Measurements from ENCODE around the gene CBX4. TPM values are rescaled to one million over a fixed set of nuclear protein-coding genes. Genes with fewer than 3 reads are reported as not detected.

The CBX4 gene
- total and polyA plus RNA-seq, 3 donors from 2014 or later: 11.5 to 35.9 (median 23.5) TPM

DNA sequence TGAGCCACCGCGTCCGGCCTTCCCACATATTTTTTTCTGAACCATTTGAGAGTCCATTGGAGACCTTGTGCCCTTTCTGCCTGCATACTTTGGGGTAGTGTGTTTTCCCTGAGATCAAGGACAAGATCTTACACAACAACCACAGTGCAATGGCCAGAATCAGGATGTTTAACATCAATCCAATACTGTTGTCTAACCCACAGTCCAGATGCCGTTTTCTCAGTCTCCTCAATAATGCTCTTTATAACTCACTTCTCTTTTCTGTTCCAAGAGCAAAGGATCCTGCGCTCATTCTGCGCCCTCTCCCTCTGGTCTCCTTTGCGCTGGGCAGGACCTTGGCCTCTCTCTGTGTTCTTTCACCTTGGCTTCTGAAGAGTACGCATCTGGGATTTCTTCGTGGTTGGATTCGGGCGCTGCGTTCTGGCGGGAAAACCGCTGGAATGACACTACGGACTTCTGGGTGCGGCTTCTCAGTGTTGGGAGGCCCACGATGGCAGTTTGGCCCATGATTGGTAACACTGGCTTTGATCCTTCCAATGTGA lies 16.6 kb downstream of the CBX4 start:
- TF ChIP-seq, protein P1, sequence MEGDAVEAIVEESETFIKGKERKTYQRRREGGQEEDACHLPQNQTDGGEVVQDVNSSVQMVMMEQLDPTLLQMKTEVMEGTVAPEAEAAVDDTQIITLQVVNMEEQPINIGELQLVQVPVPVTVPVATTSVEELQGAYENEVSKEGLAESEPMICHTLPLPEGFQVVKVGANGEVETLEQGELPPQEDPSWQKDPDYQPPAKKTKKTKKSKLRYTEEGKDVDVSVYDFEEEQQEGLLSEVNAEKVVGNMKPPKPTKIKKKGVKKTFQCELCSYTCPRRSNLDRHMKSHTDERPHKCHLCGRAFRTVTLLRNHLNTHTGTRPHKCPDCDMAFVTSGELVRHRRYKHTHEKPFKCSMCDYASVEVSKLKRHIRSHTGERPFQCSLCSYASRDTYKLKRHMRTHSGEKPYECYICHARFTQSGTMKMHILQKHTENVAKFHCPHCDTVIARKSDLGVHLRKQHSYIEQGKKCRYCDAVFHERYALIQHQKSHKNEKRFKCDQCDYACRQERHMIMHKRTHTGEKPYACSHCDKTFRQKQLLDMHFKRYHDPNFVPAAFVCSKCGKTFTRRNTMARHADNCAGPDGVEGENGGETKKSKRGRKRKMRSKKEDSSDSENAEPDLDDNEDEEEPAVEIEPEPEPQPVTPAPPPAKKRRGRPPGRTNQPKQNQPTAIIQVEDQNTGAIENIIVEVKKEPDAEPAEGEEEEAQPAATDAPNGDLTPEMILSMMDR (IDR thresholded peaks at IDR 0.05): no peak
- no peak for TF ChIP-seq POLR2A (IDR thresholded peaks at IDR 0.05)
- intact Hi-C loops (cut with DNase I; ENCODE audit: low total_unique reads): no loop called here

DNA sequence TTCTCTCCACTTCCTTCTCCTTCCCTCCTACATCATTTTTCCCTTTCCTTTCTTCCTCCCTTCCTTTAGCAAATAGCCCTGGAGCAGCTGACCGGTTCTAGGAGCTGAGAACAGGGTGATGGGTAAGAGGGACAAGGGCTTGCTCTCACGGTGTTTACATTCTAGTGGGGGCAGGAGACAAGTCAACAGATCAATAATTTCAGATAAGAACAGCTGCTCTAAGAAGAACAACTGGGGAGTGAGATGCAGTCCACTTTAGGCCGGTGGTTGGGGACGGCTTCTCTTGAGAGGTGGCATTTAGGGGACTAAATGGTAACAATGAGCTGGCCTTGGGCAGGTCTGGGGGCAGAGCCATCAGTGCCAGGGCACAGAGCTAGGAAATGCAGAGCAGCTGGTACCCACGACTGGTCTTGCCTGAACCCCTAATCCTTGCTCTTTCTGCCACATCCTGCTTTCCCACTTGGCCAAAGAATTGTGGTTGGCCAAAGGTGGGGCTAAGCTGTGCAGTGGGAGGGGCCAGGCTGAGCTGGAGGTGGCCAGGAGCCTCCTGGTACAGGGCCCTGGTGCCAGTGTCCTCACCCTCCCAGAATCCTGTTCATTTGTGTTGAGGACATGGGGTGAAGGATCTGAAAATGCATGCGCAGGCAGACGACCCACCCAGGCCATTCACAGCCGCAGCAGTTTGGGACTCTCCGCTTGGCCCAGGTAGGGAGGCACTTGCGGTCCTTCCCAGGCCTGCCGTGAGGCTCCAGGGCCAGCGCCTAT lies 17.7 kb downstream of the CBX4 start:
- no peak for DNase-seq
- Histone ChIP-seq H3K36me3 (ENCODE audit: low read depth, missing control alignments) (no peaks in the 10 kb centered on the region), H3K9me3 (no peaks in the 10 kb centered on the region), H3K4me3 (no peak overlapping the region), H3K27ac (no peak overlapping the region), H3K4me1 (no peaks in the 10 kb centered on the region), H3K27me3 (no peaks in the 10 kb centered on the region)
- WGBS, 2 donors: 87 to 88% methylated on average over 12 of the region's 12 CpGs
- intact Hi-C loops (cut with DNase I; ENCODE audit: low total_unique reads): no loop called here
- no peak for TF ChIP-seq POLR2A (IDR thresholded peaks at IDR 0.05)
- TF ChIP-seq, protein P1 (IDR thresholded peaks at IDR 0.05): no peak

More for the DNA sequence above, 16.6 kb downstream of the CBX4 start:
- Histone ChIP-seq H3K27me3 (no peaks in the 10 kb centered on the region), H3K36me3 (ENCODE audit: low read depth, missing control alignments) (no peaks in the 10 kb centered on the region), H3K4me3 (no peak overlapping the region), H3K4me1 (no peaks in the 10 kb centered on the region), H3K9me3 (no peaks in the 10 kb centered on the region), H3K27ac (no peak overlapping the region)
- DNase-seq: no peak
- 90 to 94% methylated on average over 17 of the region's 17 CpGs for WGBS, 2 donors

DNA sequence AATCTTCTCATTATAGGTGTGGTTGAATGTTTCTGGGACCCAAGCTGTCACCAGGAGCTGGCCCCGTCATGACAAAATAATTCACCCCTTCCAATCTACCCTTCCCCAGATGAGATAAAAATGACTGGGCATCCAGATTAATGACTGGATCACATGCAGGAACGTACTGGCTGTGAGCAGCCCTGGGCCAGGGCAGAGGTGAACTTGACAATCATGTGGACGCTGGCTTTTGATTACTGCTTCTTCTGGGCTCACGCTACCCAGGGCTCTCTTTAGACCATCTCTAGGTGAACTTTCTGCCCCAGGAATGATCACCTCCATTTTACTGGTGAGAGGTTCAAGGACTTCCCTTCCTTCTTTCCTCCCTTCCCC lies 18.3 kb downstream of the CBX4 start:
- intact Hi-C loops (cut with DNase I; ENCODE audit: low total_unique reads): no loop called here
- 94 to 95% methylated on average over 4 of the region's 4 CpGs for WGBS, 2 donors
- H3K27ac ChIP-seq: no peak overlapping the region
- no peak overlapping the region for H3K4me3 ChIP-seq
- DNase-seq: no peak
- no peaks in the 10 kb centered on the region for H3K36me3 ChIP-seq (ENCODE audit: low read depth, missing control alignments)
- H3K4me1 ChIP-seq: no peaks in the 10 kb centered on the region
- no peak for TF ChIP-seq POLR2A (IDR thresholded peaks at IDR 0.05)
- TF ChIP-seq, protein P1 (IDR thresholded peaks at IDR 0.05): no peak
- H3K9me3 ChIP-seq: no peaks in the 10 kb centered on the region
- no peaks in the 10 kb centered on the region for H3K27me3 ChIP-seq

DNA sequence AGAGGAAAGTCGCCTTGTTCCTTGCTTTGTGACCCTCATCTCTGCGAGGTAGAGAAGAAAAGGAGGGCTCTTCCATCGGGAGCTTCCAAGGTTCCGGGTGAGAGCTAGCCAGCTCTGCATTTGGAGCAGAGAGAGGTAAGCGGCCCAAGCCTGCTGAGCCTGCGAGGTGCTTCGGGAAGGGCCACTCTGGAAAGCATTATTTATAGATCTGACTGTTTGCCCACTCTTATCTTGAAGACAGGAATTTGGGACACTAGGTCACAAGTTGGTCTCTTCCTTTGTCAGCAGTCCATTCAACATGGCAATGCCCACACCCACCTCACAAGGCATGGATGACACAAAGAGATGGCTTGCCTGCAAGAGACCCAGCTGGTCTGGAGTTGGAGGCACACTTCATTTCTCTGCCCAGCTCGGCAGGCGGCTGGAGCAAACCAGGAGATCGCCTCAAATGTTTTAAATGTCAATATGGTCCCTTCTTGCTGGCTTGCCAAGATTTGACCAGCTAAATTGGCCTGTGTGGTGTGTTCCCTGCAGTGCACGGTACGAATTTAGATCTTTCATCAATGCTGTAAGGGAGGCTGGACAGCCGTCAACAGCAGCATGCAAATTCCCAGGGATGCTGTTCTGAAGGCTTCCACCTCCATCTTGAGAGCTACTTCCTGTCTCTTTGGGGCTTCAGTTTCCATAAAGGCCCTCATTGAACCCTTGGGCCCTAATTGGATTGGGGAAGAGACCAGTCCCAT lies 19.5 kb downstream of the CBX4 start:
- Histone ChIP-seq H3K36me3 (ENCODE audit: low read depth, missing control alignments) (no peaks in the 10 kb centered on the region), H3K27ac (no peak overlapping the region)
- 91 to 93% methylated on average over 13 of the region's 13 CpGs for WGBS, 2 donors

More for the DNA sequence above, 19.5 kb downstream of the CBX4 start:
- H3K4me1 ChIP-seq: no peaks in the 10 kb centered on the region
- H3K4me3 ChIP-seq: no peak overlapping the region
- DNase-seq: no peak
- H3K27me3 ChIP-seq: no peaks in the 10 kb centered on the region
- H3K9me3 ChIP-seq: no peaks in the 10 kb centered on the region
- no peak for TF ChIP-seq POLR2A (IDR thresholded peaks at IDR 0.05)
- TF ChIP-seq, protein P1 (IDR thresholded peaks at IDR 0.05): no peak
- intact Hi-C loops (cut with DNase I; ENCODE audit: low total_unique reads): no loop called here
